MM.1S (cell line): ENCODE results near the gene ALKBH8.

ENCODE experiments used
- DNase-seq: peaks from one replicate; pipeline ENCODE4 v3.0.0-alpha.2; 2015
- H2AFZ ChIP-seq: fragments of 300-600 bp; sonication (generic); 2 replicates; pipeline ENCODE4 v1.6.0; 2016; ENCODE audit warnings: antibody characterized with exemption, low read length
- H3F3A ChIP-seq: fragments of 300-600 bp; sonication (generic); 2 replicates; pipeline ENCODE4 v1.6.1; 2016; ENCODE audit warnings: mild to moderate bottlenecking, antibody characterized with exemption, low read length, moderate library complexity, mixed read lengths; ENCODE audit not compliant: insufficient read depth
- H3K27ac ChIP-seq: fragments of 300-600 bp; sonication (generic); 2 replicates; pipeline ENCODE4 v1.5.1; 2016; ENCODE audit warnings: mild to moderate bottlenecking, low read length
- H3K27me3 ChIP-seq: fragments of 300-600 bp; sonication (generic); replicated peaks from 2 replicates; pipeline ENCODE4 v1.6.0; 2016; ENCODE audit warnings: low read length; ENCODE audit not compliant: insufficient read depth
- H3K36me3 ChIP-seq: fragments of 300-600 bp; sonication (generic); replicated peaks from 2 replicates; pipeline ENCODE4 v1.6.1; 2016; ENCODE audit warnings: mild to moderate bottlenecking, low read length, mixed read lengths; ENCODE audit not compliant: insufficient read depth
- H3K4me1 ChIP-seq: fragments of 300-600 bp; sonication (generic); 2 replicates; pipeline ENCODE4 v1.6.1; 2016; ENCODE audit warnings: low read length, mixed read lengths
- H3K4me2 ChIP-seq: fragments of 300-600 bp; sonication (generic); 2 replicates; pipeline ENCODE4 v1.6.0; 2016; ENCODE audit warnings: low read depth, low read length
- H3K4me3 ChIP-seq: fragments of 300-600 bp; sonication (generic); 2 replicates; pipeline ENCODE4 v1.5.1; 2016; ENCODE audit warnings: low read length, mixed read lengths
- H3K79me2 ChIP-seq: fragments of 300-600 bp; sonication (generic); 2 replicates; pipeline ENCODE4 v1.6.1; 2016; ENCODE audit warnings: mixed run types, low read length, mixed read lengths
- H3K9ac ChIP-seq: fragments of 300-600 bp; sonication (generic); 2 replicates; pipeline ENCODE4 v1.6.1; 2016; ENCODE audit warnings: low read length, mixed read lengths
- H3K9me2 ChIP-seq: fragments of 300-600 bp; sonication (generic); replicated peaks from 2 replicates; pipeline ENCODE4 v1.6.1; 2016; ENCODE audit warnings: mild to moderate bottlenecking, low read length, mixed read lengths; ENCODE audit not compliant: insufficient read depth
- H3K9me3 ChIP-seq: fragments of 300-600 bp; sonication (generic); replicated peaks from 2 replicates; pipeline ENCODE4 v1.6.1; 2016; ENCODE audit warnings: mild to moderate bottlenecking, low read length, mixed read lengths; ENCODE audit not compliant: insufficient read depth
- H4K20me1 ChIP-seq: fragments of 300-600 bp; sonication (generic); 2 replicates; pipeline ENCODE4 v1.6.1; 2016; ENCODE audit warnings: mild to moderate bottlenecking, low read length, moderate library complexity, mixed read lengths; ENCODE audit not compliant: insufficient read depth
- EZH2 ChIP-seq: fragments of 300-600 bp; sonication (generic); optimal IDR thresholded peaks from 2 replicates; pipeline ENCODE3; 2017; ENCODE audit warnings: low read depth, mild to moderate bottlenecking, antibody characterized with exemption, low read length, mixed read lengths
- EZH2phosphoT487 ChIP-seq: fragments of 300-600 bp; sonication (generic); IDR thresholded peaks from 2 replicates; pipeline ENCODE4 v1.6.1; 2018; ENCODE audit warnings: antibody characterized with exemption, low read length
- TF ChIP-seq, protein P1 (sequence below): fragments of 300-600 bp; sonication (generic); IDR thresholded peaks from 2 replicates; pipeline ENCODE4 v1.5.1; 2016; ENCODE audit warnings: antibody characterized with exemption, low read length, mixed read lengths

ALKBH8 gene, protein sequence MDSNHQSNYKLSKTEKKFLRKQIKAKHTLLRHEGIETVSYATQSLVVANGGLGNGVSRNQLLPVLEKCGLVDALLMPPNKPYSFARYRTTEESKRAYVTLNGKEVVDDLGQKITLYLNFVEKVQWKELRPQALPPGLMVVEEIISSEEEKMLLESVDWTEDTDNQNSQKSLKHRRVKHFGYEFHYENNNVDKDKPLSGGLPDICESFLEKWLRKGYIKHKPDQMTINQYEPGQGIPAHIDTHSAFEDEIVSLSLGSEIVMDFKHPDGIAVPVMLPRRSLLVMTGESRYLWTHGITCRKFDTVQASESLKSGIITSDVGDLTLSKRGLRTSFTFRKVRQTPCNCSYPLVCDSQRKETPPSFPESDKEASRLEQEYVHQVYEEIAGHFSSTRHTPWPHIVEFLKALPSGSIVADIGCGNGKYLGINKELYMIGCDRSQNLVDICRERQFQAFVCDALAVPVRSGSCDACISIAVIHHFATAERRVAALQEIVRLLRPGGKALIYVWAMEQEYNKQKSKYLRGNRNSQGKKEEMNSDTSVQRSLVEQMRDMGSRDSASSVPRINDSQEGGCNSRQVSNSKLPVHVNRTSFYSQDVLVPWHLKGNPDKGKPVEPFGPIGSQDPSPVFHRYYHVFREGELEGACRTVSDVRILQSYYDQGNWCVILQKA

DNA sequence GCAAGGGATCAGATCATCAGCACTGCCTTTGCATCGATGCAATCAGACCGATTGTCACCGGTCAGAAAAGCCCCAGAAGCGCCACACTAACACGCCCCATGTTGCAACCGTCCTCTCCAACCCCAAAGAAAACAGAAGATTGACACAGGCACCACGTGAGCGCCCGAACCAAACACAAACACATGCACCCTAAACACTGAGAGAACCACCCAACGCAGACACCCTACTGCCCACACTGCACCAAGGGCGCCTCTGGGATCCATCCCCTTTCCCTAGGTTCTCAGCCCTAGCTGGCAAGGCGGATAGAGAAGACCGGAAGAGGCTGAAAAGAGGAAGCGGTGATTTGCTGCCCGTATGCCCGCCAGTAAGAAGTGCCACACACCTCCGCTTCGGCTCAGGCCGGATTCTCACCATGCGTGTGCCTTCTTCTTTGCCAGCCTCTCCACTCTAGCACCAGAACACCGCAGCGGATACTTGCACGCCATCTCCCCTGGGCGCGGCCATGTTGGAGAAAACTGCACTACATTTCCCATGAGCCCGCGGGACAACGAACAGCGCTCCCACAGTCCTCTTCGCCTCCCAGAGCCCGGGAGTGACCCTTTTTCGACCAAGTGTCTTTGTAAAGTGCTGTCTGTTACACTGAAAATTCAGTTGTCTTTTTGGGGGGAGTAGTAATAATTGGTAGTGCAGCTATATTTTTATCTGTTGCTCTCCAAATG, at the start of gene ALKBH8:
Gene ALKBH8 (minus strand): TSS at position 517 of the 719 bp plus-strand sequence. CDS start 4,842 bp downstream, outside the sequence.
- Histone ChIP-seq H2AFZ (peak within 1 kb of the TSS; percentile 84), H3K9ac (peak within 1 kb of the TSS; percentile 76), H3K9me2 (no peaks in the 10 kb centered on the region), H3K4me3 (peak within 1 kb of the TSS; percentile 91), H3K79me2 (peaks cover 43% of the 10 kb centered on the region), H3K9me3 (no peaks in the 10 kb centered on the region), H3K4me2 (peak within 1 kb of the TSS; percentile 74), H3K27me3 (no peaks in the 10 kb centered on the region), H3K4me1 (peaks cover 38% of the 10 kb centered on the region), H4K20me1 (no peaks in the 10 kb centered on the region), H3F3A (peaks cover 28% of the 10 kb centered on the region), H3K36me3 (no peaks in the 10 kb centered on the region; the same call in 1 of the 2 replicates), H3K27ac (peak within 1 kb of the TSS; percentile 72)
- TF ChIP-seq EZH2phosphoT487, result no peak
- TF ChIP-seq, protein P1, sequence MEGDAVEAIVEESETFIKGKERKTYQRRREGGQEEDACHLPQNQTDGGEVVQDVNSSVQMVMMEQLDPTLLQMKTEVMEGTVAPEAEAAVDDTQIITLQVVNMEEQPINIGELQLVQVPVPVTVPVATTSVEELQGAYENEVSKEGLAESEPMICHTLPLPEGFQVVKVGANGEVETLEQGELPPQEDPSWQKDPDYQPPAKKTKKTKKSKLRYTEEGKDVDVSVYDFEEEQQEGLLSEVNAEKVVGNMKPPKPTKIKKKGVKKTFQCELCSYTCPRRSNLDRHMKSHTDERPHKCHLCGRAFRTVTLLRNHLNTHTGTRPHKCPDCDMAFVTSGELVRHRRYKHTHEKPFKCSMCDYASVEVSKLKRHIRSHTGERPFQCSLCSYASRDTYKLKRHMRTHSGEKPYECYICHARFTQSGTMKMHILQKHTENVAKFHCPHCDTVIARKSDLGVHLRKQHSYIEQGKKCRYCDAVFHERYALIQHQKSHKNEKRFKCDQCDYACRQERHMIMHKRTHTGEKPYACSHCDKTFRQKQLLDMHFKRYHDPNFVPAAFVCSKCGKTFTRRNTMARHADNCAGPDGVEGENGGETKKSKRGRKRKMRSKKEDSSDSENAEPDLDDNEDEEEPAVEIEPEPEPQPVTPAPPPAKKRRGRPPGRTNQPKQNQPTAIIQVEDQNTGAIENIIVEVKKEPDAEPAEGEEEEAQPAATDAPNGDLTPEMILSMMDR, result no peak
- TF ChIP-seq EZH2, result no peak
- DNase-seq, result peak; percentile 78

DNA sequence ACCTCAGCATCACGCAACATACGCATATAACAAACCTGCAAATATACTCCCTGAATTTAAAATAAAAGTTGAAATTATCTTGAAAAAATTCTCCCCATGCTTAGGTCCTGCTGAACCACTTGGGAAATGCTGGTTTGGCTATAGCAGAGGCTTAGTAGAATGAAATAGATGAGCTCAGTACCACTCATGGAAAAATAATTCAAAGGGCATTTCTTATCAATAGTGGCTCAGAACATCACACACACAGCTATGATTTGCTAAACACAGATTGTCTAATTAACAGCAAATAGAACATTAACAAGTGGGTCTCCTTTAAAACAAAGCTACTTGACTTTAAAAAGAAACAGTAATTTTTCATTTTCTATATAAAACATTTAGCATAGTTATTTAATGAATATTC, 46.9 kb upstream of the ALKBH8 start:
- Histone ChIP-seq H4K20me1 (no peaks in the 10 kb centered on the region), H3K27ac (no peak overlapping the region), H3K4me3 (no peak overlapping the region), H2AFZ (no peak overlapping the region), H3K4me2 (no peak overlapping the region), H3K79me2 (no peaks in the 10 kb centered on the region), H3K9me2 (no peaks in the 10 kb centered on the region), H3K9ac (no peak overlapping the region), H3K4me1 (no peaks in the 10 kb centered on the region), H3F3A (no peaks in the 10 kb centered on the region), H3K9me3 (no peaks in the 10 kb centered on the region), H3K36me3 (no peaks in the 10 kb centered on the region), H3K27me3 (no peaks in the 10 kb centered on the region)
- TF ChIP-seq EZH2phosphoT487 (no peak), EZH2 (no peak)
- TF ChIP-seq, protein P1, result no peak
- DNase-seq, result no peak

DNA sequence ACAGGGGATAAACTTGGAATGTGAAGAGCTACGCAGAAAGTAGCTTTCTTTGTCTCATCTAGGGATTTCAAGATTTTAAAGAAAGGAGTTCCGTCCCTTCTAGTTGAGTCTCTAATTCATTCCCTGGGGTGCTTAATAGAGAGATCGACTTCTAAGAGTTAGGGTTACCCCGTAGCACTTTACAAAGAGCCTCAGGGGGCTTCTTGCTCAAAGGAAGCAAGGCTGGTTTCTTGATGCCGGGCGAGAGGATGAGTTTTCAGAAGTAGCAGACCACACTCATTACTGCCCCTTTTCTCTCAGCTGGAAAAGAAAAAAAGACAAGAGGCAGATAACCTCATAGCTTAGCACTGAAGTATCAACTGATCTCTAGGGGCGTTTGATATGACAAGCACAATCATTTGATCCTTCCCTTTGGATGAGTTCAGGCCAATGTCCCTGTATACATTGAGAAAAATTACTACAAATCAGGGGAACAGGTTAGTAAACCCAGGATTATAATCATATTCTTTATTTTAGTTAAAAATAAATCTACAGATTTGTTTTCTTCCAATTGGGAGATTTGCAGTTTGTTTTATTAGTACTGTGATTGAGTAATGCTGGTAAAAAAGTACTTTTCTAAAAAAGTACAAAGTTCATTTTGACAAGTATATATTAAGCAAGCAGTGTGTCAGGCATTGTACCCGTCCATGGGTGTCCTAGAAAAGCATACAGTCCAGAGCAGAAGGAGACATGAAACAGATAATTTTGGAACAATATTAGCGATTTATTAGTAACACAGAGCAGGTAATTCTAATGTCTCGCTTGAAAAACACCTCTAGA, 44.1 kb upstream of the ALKBH8 start:
- Histone ChIP-seq H3K4me2 (no peak overlapping the region), H3K9me3 (no peaks in the 10 kb centered on the region), H3K4me1 (no peaks in the 10 kb centered on the region), H3K4me3 (no peak overlapping the region), H3K27me3 (no peaks in the 10 kb centered on the region), H2AFZ (no peak overlapping the region), H3K79me2 (no peaks in the 10 kb centered on the region), H4K20me1 (no peaks in the 10 kb centered on the region), H3F3A (no peaks in the 10 kb centered on the region), H3K9me2 (no peaks in the 10 kb centered on the region), H3K27ac (no peak overlapping the region), H3K9ac (no peak overlapping the region), H3K36me3 (no peaks in the 10 kb centered on the region)
- no peak for TF ChIP-seq EZH2
- TF ChIP-seq EZH2phosphoT487, result no peak
- TF ChIP-seq, protein P1, result no peak
- no peak for DNase-seq
